ENCODE data around the gene POMT1. TPM values are rescaled to one million over a fixed set of nuclear protein-coding genes. Genes with fewer than 3 reads are reported as not detected.
A peak's percentile ranks its signal among the peaks of the same experiment; 100 is the strongest.
"Not testable (repeated sequence)": the region's sequence is repeated elsewhere in the genome, so short reads cannot be mapped to it uniquely, and the experiment has no call there.

The POMT1 gene
- 45.4 TPM for polyA plus RNA-seq (2012; ENCODE audit: insufficient read depth, insufficient read length, low read depth)

- Histone ChIP-seq H3K4me3 (ENCODE audit: low read depth, low read length) (peak within 1 kb of the TSS; percentile 86), H3K9me3 (no peaks in the 10 kb centered on the region), H3K27me3 (no peaks in the 10 kb centered on the region), H3K4me1 (no peaks in the 10 kb centered on the region), H3K36me3 (peaks cover 32% of the 10 kb centered on the region)
- no peak for TF ChIP-seq CTCF (IDR thresholded peaks at IDR 0.05; ENCODE audit: low read depth, low read length)
- peak; percentile 92 for DNase-seq
Observed at GRCh38 chr9:131502781-131503625, at the start of gene POMT1. TSS of gene POMT1 (plus strand) at chr9:131502918. CDS start at chr9:131504219, 1,301 bp downstream.

GRCh38 chr9:131454028-131454427, 48.7 kb upstream of the POMT1 start:
- Histone ChIP-seq H3K9me3 (no peaks in the 10 kb centered on the region), H3K27me3 (no peaks in the 10 kb centered on the region), H3K4me3 (ENCODE audit: low read depth, low read length) (no peak overlapping the region), H3K4me1 (no peaks in the 10 kb centered on the region), H3K36me3 (peaks cover 94% of the 10 kb centered on the region)
- no peak for DNase-seq
- no peak for TF ChIP-seq CTCF (IDR thresholded peaks at IDR 0.05; ENCODE audit: low read depth, low read length)

- peaks cover 94% of the 10 kb centered on the region for H3K36me3 ChIP-seq
- not testable (repeated sequence) for DNase-seq; H3K4me1 ChIP-seq; H3K4me3 ChIP-seq (ENCODE audit: low read depth, low read length); H3K9me3 ChIP-seq; H3K27me3 ChIP-seq
Observed at GRCh38 chr9:131455655-131456054, 47.1 kb upstream of the POMT1 start.

GRCh38 chr9:131457746-131458145, 45.0 kb upstream of the POMT1 start:
- Histone ChIP-seq H3K27me3 (no peaks in the 10 kb centered on the region), H3K4me1 (no peaks in the 10 kb centered on the region), H3K36me3 (peaks cover 91% of the 10 kb centered on the region), H3K9me3 (no peaks in the 10 kb centered on the region), H3K4me3 (ENCODE audit: low read depth, low read length) (no peak overlapping the region)
- DNase-seq, result no peak
- TF ChIP-seq CTCF (IDR thresholded peaks at IDR 0.05; ENCODE audit: low read depth, low read length), result no peak

- peaks cover 88% of the 10 kb centered on the region for H3K36me3 ChIP-seq
Observed at GRCh38 chr9:131459056-131459455, 43.7 kb upstream of the POMT1 start.

GRCh38 chr9:131461166-131461565, 41.6 kb upstream of the POMT1 start:
- H3K36me3 ChIP-seq, result peaks cover 91% of the 10 kb centered on the region
- H3K27me3 ChIP-seq, result no peaks in the 10 kb centered on the region
- DNase-seq, result no peak
- no peaks in the 10 kb centered on the region for H3K9me3 ChIP-seq
- TF ChIP-seq CTCF (IDR thresholded peaks at IDR 0.05; ENCODE audit: low read depth, low read length), result no peak
- no peak overlapping the region for H3K4me3 ChIP-seq (ENCODE audit: low read depth, low read length)
- no peaks in the 10 kb centered on the region for H3K4me1 ChIP-seq

More at GRCh38 chr9:131459056-131459455, 43.7 kb upstream of the POMT1 start:
- no peak for TF ChIP-seq CTCF (IDR thresholded peaks at IDR 0.05; ENCODE audit: low read depth, low read length)
- no peak overlapping the region for H3K4me3 ChIP-seq (ENCODE audit: low read depth, low read length)
- H3K9me3 ChIP-seq, result no peaks in the 10 kb centered on the region
- DNase-seq, result no peak
- no peaks in the 10 kb centered on the region for H3K4me1 ChIP-seq
- no peaks in the 10 kb centered on the region for H3K27me3 ChIP-seq
